ENCODE results near the gene HOOK1.

The HOOK1 gene

DNA sequence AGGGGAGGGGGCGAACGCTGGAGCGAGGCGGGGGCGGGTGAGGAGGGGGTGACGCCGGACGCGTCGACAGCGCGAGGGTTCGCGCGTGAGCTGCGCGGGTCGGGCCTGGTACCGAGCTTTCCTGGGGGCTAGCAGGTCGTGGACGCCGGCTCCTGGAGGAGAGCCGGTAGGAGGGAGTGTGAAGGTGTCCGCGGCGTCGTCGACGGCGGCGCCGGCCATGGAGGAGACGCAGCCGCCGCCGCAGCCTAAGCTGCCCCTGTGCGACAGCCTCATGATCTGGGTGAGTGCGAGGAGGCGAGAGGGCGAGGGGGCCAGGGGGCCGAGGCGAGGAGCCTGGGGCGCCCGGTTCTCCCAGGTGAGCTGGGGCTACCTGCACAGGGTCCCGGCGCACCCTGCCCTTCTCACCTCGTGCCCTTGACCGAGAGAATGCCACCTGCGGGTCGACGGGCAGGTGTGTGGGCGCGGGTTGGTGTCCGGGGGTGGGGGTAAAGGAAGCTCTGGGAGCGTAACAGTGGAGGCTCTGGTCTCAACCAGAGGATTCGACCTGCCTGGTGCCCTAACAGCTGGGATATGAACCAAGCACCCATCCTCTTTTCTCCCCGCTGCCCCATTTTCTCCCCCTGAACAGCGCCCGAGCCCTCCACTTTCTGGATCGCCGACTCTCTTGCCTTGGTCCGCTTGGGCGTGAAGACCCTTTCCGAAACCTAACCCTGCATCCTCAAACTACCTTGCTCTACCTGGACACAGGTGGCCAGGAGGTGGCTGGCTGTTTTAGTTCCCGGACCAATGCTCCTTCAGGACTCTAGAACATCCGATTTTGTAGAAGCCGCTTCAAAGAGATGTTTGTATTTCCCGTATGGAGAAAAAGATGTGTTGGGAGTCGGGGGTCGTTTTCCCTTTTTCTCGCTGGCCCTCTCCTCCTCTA, at the start of gene HOOK1:
TSS of gene HOOK1 (plus strand) at position 49 of the 925 bp plus-strand sequence. CDS start at position 218, 169 bp downstream.
- Histone ChIP-seq H3K9ac (ENCODE audit: low read depth, low read length) (peak within 1 kb of the TSS; percentile 65), H3K4me3 (ENCODE audit: low read depth, low read length) (peak within 1 kb of the TSS; percentile 74)

GRCh38 chr1:59765011-59765730, 49.6 kb upstream of the HOOK1 start:
- Histone ChIP-seq H3K4me3 (ENCODE audit: low read depth, low read length) (no peak overlapping the region), H3K9me3 (ENCODE audit: control insufficient read depth, insufficient read depth, low read length) (no peaks in the 10 kb centered on the region), H3K9ac (ENCODE audit: low read depth, low read length) (no peak overlapping the region), H3K27ac (ENCODE audit: low read depth, low read length) (no peak overlapping the region), H3K36me3 (ENCODE audit: control insufficient read depth, insufficient read depth, low read length) (no peaks in the 10 kb centered on the region), H3K4me1 (ENCODE audit: control insufficient read depth, insufficient read depth, low read length) (peaks cover 15% of the 10 kb centered on the region), H3K27me3 (ENCODE audit: control insufficient read depth, insufficient read depth, low read length) (no peaks in the 10 kb centered on the region)

More for the DNA sequence above, at the start of gene HOOK1:
- Histone ChIP-seq H3K4me1 (ENCODE audit: control insufficient read depth, insufficient read depth, low read length) (peaks cover 7% of the 10 kb centered on the region; the same call in 1 of the 2 replicates), H3K27ac (ENCODE audit: low read depth, low read length) (no peak within 1 kb of the TSS), H3K9me3 (ENCODE audit: control insufficient read depth, insufficient read depth, low read length) (no peaks in the 10 kb centered on the region), H3K27me3 (ENCODE audit: control insufficient read depth, insufficient read depth, low read length) (peaks cover 13% of the 10 kb centered on the region), H3K36me3 (ENCODE audit: control insufficient read depth, insufficient read depth, low read length) (no peaks in the 10 kb centered on the region)

DNA sequence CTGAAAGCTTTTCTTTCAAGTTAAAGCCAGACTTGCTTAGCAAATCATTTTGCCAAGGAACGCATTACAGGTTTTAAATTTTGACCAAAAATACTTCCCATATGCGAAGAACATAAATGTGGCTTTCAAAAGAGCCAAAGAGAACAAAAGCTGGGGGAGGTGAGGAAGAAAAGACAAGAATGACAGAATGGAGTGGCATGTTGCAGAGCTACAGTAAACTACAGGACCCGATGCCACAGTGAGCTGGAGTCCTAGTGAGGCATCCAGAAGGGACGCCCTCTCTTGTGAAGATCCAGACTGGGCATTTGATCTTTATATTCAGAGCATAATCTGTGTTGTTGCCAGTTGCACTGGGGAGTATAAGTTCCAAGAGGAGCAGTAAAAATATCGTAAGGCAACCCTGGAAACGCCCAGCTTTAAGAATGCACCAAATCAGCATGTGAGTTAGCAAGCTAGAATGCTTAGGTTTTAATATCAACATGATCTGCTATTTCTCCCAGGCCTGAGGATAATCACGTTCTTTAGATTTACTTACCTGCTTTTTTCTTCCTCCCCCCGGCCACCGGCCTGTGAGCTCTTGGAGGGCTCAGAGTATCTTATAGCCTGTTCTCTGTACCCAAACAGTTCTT, 48.4 kb upstream of the HOOK1 start:
- Histone ChIP-seq H3K36me3 (ENCODE audit: control insufficient read depth, insufficient read depth, low read length) (no peaks in the 10 kb centered on the region), H3K4me3 (ENCODE audit: low read depth, low read length) (no peak overlapping the region), H3K27me3 (ENCODE audit: control insufficient read depth, insufficient read depth, low read length) (no peaks in the 10 kb centered on the region), H3K9me3 (ENCODE audit: control insufficient read depth, insufficient read depth, low read length) (no peaks in the 10 kb centered on the region), H3K27ac (ENCODE audit: low read depth, low read length) (no peak overlapping the region), H3K9ac (ENCODE audit: low read depth, low read length) (no peak overlapping the region), H3K4me1 (ENCODE audit: control insufficient read depth, insufficient read depth, low read length) (peaks cover 15% of the 10 kb centered on the region)

GRCh38 chr1:59767119-59767518, 47.6 kb upstream of the HOOK1 start:
- H3K27me3 ChIP-seq (ENCODE audit: control insufficient read depth, insufficient read depth, low read length): no peaks in the 10 kb centered on the region
- no peak overlapping the region for H3K27ac ChIP-seq (ENCODE audit: low read depth, low read length)
- no peaks in the 10 kb centered on the region for H3K9me3 ChIP-seq (ENCODE audit: control insufficient read depth, insufficient read depth, low read length)
- peaks cover 15% of the 10 kb centered on the region for H3K4me1 ChIP-seq (ENCODE audit: control insufficient read depth, insufficient read depth, low read length)
- H3K36me3 ChIP-seq (ENCODE audit: control insufficient read depth, insufficient read depth, low read length): no peaks in the 10 kb centered on the region
- no peak overlapping the region for H3K4me3 ChIP-seq (ENCODE audit: low read depth, low read length)
- no peak overlapping the region for H3K9ac ChIP-seq (ENCODE audit: low read depth, low read length)

GRCh38 chr1:59768792-59769735, 45.7 kb upstream of the HOOK1 start:
- Histone ChIP-seq H3K9ac (ENCODE audit: low read depth, low read length) (no peak overlapping the region), H3K27me3 (ENCODE audit: control insufficient read depth, insufficient read depth, low read length) (no peaks in the 10 kb centered on the region), H3K27ac (ENCODE audit: low read depth, low read length) (no peak overlapping the region), H3K36me3 (ENCODE audit: control insufficient read depth, insufficient read depth, low read length) (no peaks in the 10 kb centered on the region), H3K4me3 (ENCODE audit: low read depth, low read length) (no peak overlapping the region), H3K9me3 (ENCODE audit: control insufficient read depth, insufficient read depth, low read length) (no peaks in the 10 kb centered on the region), H3K4me1 (ENCODE audit: control insufficient read depth, insufficient read depth, low read length) (peaks cover 15% of the 10 kb centered on the region)

DNA sequence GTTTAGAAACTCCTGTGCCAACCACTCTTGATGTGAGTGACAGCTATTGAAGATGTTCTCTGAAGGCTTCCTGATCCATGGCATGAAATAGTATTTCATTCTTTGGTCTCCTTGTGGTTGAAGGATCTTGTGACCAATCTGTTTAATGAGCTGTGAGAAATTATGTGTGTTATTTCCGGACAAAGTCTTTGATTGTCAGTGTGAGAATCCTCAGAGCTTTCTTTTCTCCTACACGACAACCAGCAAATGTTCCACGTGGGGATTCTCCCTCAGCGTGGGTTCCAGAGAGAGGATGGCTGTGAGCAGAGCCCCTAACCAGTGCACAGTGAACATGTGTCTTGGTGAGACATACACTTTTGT, 45.0 kb upstream of the HOOK1 start:
- no peaks in the 10 kb centered on the region for H3K9me3 ChIP-seq (ENCODE audit: control insufficient read depth, insufficient read depth, low read length)
- no peak overlapping the region for H3K4me3 ChIP-seq (ENCODE audit: low read depth, low read length)
- peaks cover 15% of the 10 kb centered on the region for H3K4me1 ChIP-seq (ENCODE audit: control insufficient read depth, insufficient read depth, low read length)
- H3K27ac ChIP-seq (ENCODE audit: low read depth, low read length): no peak overlapping the region
- no peak overlapping the region for H3K9ac ChIP-seq (ENCODE audit: low read depth, low read length)
- H3K27me3 ChIP-seq (ENCODE audit: control insufficient read depth, insufficient read depth, low read length): no peaks in the 10 kb centered on the region
- H3K36me3 ChIP-seq (ENCODE audit: control insufficient read depth, insufficient read depth, low read length): no peaks in the 10 kb centered on the region

GRCh38 chr1:59771361-59771760, 43.4 kb upstream of the HOOK1 start:
- Histone ChIP-seq H3K36me3 (ENCODE audit: control insufficient read depth, insufficient read depth, low read length) (no peaks in the 10 kb centered on the region), H3K27ac (ENCODE audit: low read depth, low read length) (no peak overlapping the region), H3K4me3 (ENCODE audit: low read depth, low read length) (no peak overlapping the region), H3K27me3 (ENCODE audit: control insufficient read depth, insufficient read depth, low read length) (no peaks in the 10 kb centered on the region), H3K9me3 (ENCODE audit: control insufficient read depth, insufficient read depth, low read length) (no peaks in the 10 kb centered on the region), H3K4me1 (ENCODE audit: control insufficient read depth, insufficient read depth, low read length) (peaks cover 9% of the 10 kb centered on the region), H3K9ac (ENCODE audit: low read depth, low read length) (no peak overlapping the region)

- H3K36me3 ChIP-seq (ENCODE audit: control insufficient read depth, insufficient read depth, low read length): no peaks in the 10 kb centered on the region
- no peak overlapping the region for H3K27ac ChIP-seq (ENCODE audit: low read depth, low read length)
- H3K4me3 ChIP-seq (ENCODE audit: low read depth, low read length): no peak overlapping the region
- H3K9ac ChIP-seq (ENCODE audit: low read depth, low read length): no peak overlapping the region
- H3K9me3 ChIP-seq (ENCODE audit: control insufficient read depth, insufficient read depth, low read length): no peaks in the 10 kb centered on the region
- H3K4me1 ChIP-seq (ENCODE audit: control insufficient read depth, insufficient read depth, low read length): no peaks in the 10 kb centered on the region
- no peaks in the 10 kb centered on the region for H3K27me3 ChIP-seq (ENCODE audit: control insufficient read depth, insufficient read depth, low read length)
Measured at GRCh38 chr1:59775480-59775879, 39.3 kb upstream of the HOOK1 start.

DNA sequence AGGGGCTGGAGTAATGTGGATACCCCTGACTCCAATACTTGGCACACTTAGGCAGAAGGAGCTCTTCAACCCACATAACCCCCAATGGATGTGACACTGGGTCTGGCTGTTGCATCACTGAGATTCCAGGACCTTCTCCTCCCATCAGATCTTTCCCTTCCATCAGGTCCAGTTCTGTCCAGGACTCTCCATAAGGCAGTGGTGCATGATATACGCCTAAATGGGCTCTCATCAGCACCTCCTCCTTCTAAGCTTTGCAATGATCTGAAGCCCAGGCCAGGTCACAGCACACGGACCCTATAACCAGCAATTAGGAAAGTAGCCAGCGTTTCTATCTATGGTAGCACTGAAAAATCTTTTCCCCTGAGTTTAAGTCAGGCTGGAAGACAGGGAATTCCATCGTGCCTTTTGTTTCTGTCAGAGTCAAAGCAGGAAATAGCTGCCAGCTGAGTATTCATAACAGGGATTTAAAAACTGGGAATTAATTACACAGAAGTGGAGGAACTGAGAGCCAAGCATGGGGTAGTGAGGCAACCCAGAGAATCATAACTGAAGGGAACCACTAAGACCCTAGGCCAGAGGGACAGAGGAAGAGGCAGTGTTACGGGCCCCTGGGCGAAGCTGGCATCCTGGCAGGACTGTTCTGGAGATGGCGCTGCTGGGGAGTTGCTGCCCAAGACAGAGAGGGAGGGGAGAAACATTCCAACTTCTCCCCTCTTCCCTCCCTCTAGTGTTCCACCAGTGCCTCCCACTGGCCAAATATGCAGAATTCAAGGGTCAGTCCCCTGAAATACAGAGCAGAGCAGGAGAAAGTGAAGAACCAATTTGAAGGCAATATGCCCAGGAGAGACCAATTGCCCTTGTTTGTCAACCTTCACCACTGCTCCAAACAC, 37.5 kb upstream of the HOOK1 start:
- Histone ChIP-seq H3K36me3 (ENCODE audit: control insufficient read depth, insufficient read depth, low read length) (no peaks in the 10 kb centered on the region), H3K4me3 (ENCODE audit: low read depth, low read length) (no peak overlapping the region), H3K4me1 (ENCODE audit: control insufficient read depth, insufficient read depth, low read length) (no peaks in the 10 kb centered on the region), H3K9ac (ENCODE audit: low read depth, low read length) (no peak overlapping the region), H3K27me3 (ENCODE audit: control insufficient read depth, insufficient read depth, low read length) (no peaks in the 10 kb centered on the region), H3K27ac (ENCODE audit: low read depth, low read length) (no peak overlapping the region), H3K9me3 (ENCODE audit: control insufficient read depth, insufficient read depth, low read length) (no peaks in the 10 kb centered on the region)

All from HUES48 (cell line).